ENCODE results near the gene PRKAG2.
A peak's percentile ranks its signal among the peaks of the same experiment; 100 is the strongest.

Gene PRKAG2

DNA sequence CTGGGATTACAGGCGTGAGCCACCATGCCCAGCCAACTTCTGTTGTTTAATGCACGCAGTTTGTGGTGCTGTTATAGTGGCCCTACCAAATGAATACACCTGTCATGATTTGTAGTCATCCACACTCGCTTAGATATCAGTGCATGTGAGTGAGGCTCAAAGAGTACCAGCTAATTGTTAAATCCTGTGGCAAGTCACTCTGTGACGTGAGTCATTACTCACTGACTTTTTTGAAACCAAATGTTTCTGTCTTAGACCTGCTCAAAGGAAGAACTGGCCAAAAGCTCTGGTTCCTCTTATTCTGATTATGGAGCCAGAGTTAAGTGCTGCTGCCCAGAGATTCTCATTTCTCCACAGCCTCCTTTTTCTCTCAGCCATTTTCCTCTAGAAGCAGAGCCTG is 109.4 kb downstream of the PRKAG2 start:
- H3K4me3 ChIP-seq (ENCODE audit: low read depth, low read length) = no peak overlapping the region
- TF ChIP-seq, protein P1, sequence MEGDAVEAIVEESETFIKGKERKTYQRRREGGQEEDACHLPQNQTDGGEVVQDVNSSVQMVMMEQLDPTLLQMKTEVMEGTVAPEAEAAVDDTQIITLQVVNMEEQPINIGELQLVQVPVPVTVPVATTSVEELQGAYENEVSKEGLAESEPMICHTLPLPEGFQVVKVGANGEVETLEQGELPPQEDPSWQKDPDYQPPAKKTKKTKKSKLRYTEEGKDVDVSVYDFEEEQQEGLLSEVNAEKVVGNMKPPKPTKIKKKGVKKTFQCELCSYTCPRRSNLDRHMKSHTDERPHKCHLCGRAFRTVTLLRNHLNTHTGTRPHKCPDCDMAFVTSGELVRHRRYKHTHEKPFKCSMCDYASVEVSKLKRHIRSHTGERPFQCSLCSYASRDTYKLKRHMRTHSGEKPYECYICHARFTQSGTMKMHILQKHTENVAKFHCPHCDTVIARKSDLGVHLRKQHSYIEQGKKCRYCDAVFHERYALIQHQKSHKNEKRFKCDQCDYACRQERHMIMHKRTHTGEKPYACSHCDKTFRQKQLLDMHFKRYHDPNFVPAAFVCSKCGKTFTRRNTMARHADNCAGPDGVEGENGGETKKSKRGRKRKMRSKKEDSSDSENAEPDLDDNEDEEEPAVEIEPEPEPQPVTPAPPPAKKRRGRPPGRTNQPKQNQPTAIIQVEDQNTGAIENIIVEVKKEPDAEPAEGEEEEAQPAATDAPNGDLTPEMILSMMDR (IDR thresholded peaks at IDR 0.05; ENCODE audit: low read depth, low read length) = no peak

DNA sequence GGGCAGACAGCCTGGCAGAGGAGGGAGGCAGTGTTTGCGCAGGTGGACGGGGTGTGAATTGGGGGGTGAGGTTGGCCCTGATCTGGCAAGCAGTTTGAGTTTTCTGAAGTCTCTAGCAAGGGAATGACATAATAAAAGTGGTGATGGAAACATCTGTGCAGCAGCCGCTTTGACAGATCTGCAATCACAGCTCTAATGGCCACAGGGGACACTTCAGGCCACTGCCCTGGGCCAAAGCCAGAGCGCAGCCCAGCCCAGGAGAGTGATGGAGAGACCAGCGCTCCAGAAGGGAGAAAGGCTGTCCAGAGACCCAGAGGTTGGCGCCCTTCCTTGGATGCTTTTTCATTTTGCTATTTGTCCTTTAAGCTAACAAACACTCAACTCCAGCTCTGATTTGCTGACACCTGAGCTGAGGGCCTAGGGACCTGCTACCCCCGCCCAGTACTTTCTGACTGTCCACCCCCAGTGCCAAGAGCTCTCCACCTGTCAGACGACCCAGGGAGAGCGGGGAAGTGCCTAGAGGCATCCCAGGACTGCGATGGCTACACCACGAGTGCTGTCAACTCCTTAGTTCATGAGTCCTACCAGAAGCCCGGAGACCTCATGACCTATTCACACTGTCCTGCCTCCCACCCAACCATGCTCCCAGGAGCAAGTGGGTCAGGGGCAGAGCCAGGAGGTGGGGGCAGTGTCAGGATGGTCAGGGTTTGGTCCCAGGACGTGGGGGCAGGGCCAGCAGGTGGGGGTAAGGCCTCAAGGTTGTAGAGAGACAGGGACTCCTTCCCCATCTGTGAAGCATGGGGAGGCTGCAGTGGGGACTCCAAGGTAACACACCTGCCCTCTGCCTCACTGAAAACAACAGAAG is 112.6 kb downstream of the PRKAG2 start:
- no peak overlapping the region for H3K4me3 ChIP-seq (ENCODE audit: low read depth, low read length)
- TF ChIP-seq, protein P1 (IDR thresholded peaks at IDR 0.05; ENCODE audit: low read depth, low read length) = no peak

DNA sequence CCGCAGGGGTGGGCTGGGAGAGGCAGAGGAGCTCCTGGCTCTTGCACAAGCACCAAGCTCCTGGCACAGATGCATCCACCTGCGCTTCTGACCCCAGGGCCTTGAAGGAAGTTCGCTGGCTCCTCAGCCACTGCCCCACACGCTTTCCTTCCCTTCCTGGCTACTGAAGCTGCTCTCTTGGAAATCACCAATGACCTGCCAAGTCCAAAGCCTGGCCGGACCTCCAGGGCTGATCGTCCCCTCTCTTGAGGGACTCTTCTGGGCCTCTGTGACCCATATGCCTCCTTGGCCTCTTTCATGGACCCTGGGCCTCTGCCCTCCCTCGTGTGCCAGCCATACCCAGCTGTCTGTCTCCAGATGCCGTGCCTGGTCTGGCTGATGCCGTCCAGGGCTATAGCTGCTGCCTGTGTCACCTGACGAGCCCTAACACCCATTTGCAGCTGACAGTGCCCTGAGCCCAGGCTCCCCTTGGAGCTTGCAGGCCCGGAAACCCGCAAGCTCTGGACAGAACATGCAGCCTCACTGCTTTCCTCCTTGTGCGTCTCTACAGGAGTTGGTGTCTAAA is 113.4 kb downstream of the PRKAG2 start:
- TF ChIP-seq, protein P1 (IDR thresholded peaks at IDR 0.05; ENCODE audit: low read depth, low read length) = no peak
- no peak overlapping the region for H3K4me3 ChIP-seq (ENCODE audit: low read depth, low read length)

DNA sequence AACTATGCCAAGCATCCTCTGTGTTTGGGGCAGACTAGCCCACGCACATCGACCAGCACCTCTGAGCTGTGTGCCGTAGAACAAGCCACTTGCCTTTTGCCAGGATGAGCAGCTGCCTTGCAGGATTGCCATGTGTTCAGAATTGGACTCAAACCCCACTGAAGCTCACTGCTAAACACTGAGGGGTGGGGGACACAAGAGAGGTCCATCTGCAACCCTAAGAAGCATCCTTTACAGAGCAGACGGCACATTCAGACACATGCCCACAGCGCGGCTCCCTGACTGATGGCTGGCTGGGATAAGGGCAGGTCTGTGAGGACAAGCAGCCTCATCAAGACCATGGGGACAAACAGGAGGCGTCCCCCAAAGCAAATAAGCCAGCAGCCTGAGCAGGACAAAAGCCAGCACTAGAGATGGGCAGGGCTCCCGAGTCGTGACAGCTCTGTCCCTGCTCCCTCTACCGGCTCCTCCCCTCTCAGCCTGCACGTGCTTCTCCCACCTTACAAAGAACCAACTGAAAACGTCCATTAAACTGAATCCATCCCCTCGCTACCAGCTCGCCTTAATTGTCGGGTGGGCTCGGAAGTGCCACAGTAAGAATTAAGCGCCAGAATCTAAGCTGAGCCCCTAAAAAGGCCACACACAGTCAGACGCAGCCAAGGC is 114.2 kb downstream of the PRKAG2 start:
- TF ChIP-seq, protein P1 (IDR thresholded peaks at IDR 0.05; ENCODE audit: low read depth, low read length) = no peak
- H3K4me3 ChIP-seq (ENCODE audit: low read depth, low read length) = no peak overlapping the region

- H3K4me3 ChIP-seq (ENCODE audit: low read depth, low read length) = no peak overlapping the region
- TF ChIP-seq, protein P1 (IDR thresholded peaks at IDR 0.05; ENCODE audit: low read depth, low read length) = no peak
These were observed 115.0 kb downstream of the PRKAG2 start for GRCh38 chr7:151761957-151762356.

DNA sequence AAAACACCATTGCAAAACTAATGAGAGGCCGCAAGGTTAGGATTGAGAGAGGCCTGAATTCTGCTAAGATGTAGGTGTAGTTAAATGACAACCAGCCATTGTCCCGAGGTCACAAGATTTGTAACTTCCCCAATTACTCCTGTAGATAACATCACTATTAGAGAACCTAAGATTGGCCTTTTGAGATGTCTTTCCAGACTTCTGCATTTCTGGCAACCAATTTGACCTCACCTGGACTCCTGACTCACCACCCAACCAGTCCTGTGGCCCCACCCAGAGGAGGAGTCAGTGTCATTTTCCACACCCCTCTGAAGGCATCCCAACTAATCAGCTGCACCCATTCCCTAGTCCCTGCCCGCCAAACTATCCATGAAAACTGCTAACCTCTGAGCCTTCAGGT is 115.7 kb downstream of the PRKAG2 start:
- TF ChIP-seq, protein P1 (IDR thresholded peaks at IDR 0.05; ENCODE audit: low read depth, low read length) = no peak
- H3K4me3 ChIP-seq (ENCODE audit: low read depth, low read length) = no peak overlapping the region

DNA sequence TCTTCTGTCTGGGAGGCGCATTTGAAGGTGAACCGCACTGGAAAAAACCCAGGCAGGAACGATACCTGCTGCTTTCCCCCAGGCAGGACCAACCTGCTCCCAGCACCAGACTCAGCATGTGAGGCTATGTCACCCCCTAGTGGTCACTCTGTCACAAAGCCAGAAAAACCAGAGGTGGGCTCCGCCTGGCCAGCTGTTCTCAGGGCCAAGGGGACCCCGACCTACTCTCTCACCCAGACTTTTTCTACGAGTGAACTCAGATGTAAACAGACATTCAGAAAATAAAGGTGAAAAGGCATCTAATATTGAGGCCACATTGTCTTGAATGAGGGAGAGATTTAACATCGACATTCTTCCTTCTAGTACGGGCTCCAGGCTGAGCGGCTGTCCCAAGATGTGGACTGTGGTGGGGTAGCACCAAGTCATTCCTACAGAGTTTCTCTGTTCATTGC is 117.3 kb downstream of the PRKAG2 start:
- TF ChIP-seq, protein P1 (IDR thresholded peaks at IDR 0.05; ENCODE audit: low read depth, low read length) = peak; percentile 93
- H3K4me3 ChIP-seq (ENCODE audit: low read depth, low read length) = no peak overlapping the region

Measured in WI38 (cell line).